ENCODE data around the gene RB1.
A peak's percentile ranks its signal among the peaks of the same experiment; 100 is the strongest.
"Not testable (repeated sequence)": the region's sequence is repeated elsewhere in the genome, so short reads cannot be mapped to it uniquely, and the experiment has no call there.

Gene RB1

GRCh38 chr13:48299591-48299990 is 4.0 kb upstream of the RB1 start:
- no peak for DNase-seq

GRCh38 chr13:48302871-48303358 is 636 bp upstream of the RB1 start:
- DNase-seq: no peak

GRCh38 chr13:48304143-48304876 is 759 bp downstream of the RB1 start:
- DNase-seq: peak; percentile 51

GRCh38 chr13:48311223-48311622 is 7.7 kb downstream of the RB1 start:
- DNase-seq: no peak

GRCh38 chr13:48315969-48316650 is 12.6 kb downstream of the RB1 start:
- DNase-seq: no peak

- DNase-seq: no peak
Observed at GRCh38 chr13:48316826-48317510, 13.4 kb downstream of the RB1 start.

- DNase-seq: no peak
Observed at GRCh38 chr13:48317511-48318376, 14.2 kb downstream of the RB1 start.

- DNase-seq: no peak
Observed at GRCh38 chr13:48318377-48318811, 14.8 kb downstream of the RB1 start.

GRCh38 chr13:48318821-48319511 is 15.4 kb downstream of the RB1 start:
- DNase-seq: no peak

- DNase-seq: no peak
Observed at GRCh38 chr13:48319531-48320398, 16.2 kb downstream of the RB1 start.

GRCh38 chr13:48320399-48320790 is 16.8 kb downstream of the RB1 start:
- DNase-seq: no peak

- no peak for DNase-seq
Observed at GRCh38 chr13:48320891-48321510, 17.4 kb downstream of the RB1 start.

GRCh38 chr13:48322294-48322693 is 18.7 kb downstream of the RB1 start:
- no peak for DNase-seq

GRCh38 chr13:48333976-48334375 is 30.4 kb downstream of the RB1 start:
- no peak for DNase-seq

GRCh38 chr13:48334534-48335127 is 31.1 kb downstream of the RB1 start:
- DNase-seq: peak; percentile 71

- DNase-seq: not testable (repeated sequence)
Observed at GRCh38 chr13:48339198-48339597, 35.6 kb downstream of the RB1 start.

GRCh38 chr13:48344264-48344663 is 40.7 kb downstream of the RB1 start:
- DNase-seq: no peak

- DNase-seq: no peak
Observed at GRCh38 chr13:48346583-48346982, 43.0 kb downstream of the RB1 start.

GRCh38 chr13:48349525-48349924 is 46.0 kb downstream of the RB1 start:
- DNase-seq: no peak

GRCh38 chr13:48353590-48353989 is 50.0 kb downstream of the RB1 start:
- no peak for DNase-seq
